Brain microvascular endothelial cell (primary cell): ENCODE data around the gene ZNF689.

Experiments
- DNase-seq: peaks from one replicate; pipeline ENCODE4 v3.0.0-alpha.2; 2020
- H3K27ac ChIP-seq: fragments of 250-450 bp; sonication (Bioruptor Pico); 2 replicates; pipeline ENCODE4 v1.5.1; 2020; ENCODE audit warnings: mild to moderate bottlenecking, moderate library complexity
- H3K27me3 ChIP-seq: fragments of 250-450 bp; sonication (Bioruptor Pico); replicated peaks from 2 replicates; pipeline ENCODE4 v1.5.1; 2020; ENCODE audit warnings: mild to moderate bottlenecking
- H3K36me3 ChIP-seq: fragments of 250-450 bp; sonication (Bioruptor Pico); replicated peaks from 2 replicates; pipeline ENCODE4 v1.5.1; 2020; ENCODE audit warnings: mild to moderate bottlenecking
- H3K4me3 ChIP-seq: 2 replicates; pipeline ENCODE4 v1.5.1; 2011; ENCODE audit warnings: low read depth, mild to moderate bottlenecking, control low read depth, low read length, moderate library complexity
- in situ Hi-C: cut with HindIII; loops from 2 replicates; pipeline ENCODE4 v1.10.0; 2017; ENCODE audit warnings: low sequenced_read_pairs, low pct_ligation_motif_present
- TF ChIP-seq, protein P1 (sequence below): IDR thresholded peaks from 2 replicates; pipeline ENCODE4 v1.5.1; 2011; ENCODE audit warnings: low read depth, mild to moderate bottlenecking, moderate library complexity, low read length, control low read depth, inconsistent platforms; ENCODE audit errors: missing control alignments

ZNF689 gene

DNA sequence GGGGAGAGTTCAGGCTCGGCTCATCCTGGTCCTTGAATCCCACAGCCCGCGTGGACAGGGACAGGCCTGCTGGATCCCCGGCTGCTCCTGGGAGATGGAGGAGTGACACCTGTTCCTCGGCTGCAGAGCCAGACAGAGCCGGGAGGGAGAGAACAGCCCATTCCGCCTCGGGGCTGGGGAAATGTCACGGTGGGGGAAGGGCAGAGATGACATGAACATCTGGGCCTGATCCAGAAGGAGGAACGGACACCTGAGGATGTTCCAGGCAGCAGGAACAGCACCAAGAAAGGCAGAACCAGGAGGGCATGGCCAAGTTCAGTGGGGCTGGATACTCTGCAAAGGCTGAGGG, 54.1 kb downstream of the ZNF689 start:
- in situ Hi-C loops = no loop called here
- H3K27ac ChIP-seq = no peak overlapping the region

DNA sequence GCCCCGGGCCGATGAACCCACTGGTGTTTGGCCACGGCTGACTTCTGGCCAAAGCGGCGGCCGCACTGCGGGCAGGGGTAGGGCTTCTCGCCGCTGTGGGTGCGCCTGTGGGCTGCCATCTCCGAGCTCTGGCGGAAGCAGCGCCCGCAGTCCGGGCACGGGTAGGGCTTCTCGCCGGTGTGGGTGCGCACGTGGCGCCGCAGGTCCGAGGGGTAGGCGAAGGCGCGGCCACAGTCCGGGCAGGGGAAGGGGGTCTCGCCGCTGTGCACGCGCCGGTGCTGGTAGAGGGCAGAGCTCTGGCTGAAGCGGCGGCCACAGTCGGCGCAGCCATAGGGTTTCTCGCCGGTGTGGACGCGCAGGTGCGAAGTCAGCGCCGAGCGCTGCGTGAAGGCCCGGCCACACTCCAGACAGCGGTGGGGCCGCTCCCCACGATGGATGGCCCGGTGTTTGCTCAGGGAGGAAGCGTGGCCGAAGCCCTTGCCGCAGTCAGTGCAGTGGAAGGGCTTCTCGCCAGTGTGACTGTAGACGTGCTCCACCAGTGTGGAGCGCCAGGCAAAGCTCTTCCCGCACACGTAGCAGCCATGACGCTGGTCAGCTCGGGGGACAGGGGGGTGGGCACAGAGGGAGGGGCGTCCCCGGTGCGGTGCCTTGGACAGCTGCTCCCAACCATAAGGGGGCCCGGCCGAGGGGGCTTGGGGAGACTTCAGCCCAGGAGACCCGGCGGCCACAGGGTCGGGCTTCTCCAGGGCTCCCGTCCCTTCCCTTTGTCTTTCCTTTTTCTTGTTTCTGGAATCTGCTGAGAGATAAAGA, 54.7 kb downstream of the ZNF689 start:
- no peak for DNase-seq
- H3K27me3 ChIP-seq = no peaks in the 10 kb centered on the region
- in situ Hi-C loops = no loop called here
- H3K27ac ChIP-seq = no peak overlapping the region
- H3K4me3 ChIP-seq = no peak overlapping the region
- peaks cover 7% of the 10 kb centered on the region for H3K36me3 ChIP-seq
- TF ChIP-seq, protein P1, sequence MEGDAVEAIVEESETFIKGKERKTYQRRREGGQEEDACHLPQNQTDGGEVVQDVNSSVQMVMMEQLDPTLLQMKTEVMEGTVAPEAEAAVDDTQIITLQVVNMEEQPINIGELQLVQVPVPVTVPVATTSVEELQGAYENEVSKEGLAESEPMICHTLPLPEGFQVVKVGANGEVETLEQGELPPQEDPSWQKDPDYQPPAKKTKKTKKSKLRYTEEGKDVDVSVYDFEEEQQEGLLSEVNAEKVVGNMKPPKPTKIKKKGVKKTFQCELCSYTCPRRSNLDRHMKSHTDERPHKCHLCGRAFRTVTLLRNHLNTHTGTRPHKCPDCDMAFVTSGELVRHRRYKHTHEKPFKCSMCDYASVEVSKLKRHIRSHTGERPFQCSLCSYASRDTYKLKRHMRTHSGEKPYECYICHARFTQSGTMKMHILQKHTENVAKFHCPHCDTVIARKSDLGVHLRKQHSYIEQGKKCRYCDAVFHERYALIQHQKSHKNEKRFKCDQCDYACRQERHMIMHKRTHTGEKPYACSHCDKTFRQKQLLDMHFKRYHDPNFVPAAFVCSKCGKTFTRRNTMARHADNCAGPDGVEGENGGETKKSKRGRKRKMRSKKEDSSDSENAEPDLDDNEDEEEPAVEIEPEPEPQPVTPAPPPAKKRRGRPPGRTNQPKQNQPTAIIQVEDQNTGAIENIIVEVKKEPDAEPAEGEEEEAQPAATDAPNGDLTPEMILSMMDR = no peak

More for the DNA sequence above, 54.1 kb downstream of the ZNF689 start:
- no peak for DNase-seq
- H3K36me3 ChIP-seq = peaks cover 7% of the 10 kb centered on the region
- H3K27me3 ChIP-seq = no peaks in the 10 kb centered on the region
- no peak overlapping the region for H3K4me3 ChIP-seq
- TF ChIP-seq, protein P1 = no peak

DNA sequence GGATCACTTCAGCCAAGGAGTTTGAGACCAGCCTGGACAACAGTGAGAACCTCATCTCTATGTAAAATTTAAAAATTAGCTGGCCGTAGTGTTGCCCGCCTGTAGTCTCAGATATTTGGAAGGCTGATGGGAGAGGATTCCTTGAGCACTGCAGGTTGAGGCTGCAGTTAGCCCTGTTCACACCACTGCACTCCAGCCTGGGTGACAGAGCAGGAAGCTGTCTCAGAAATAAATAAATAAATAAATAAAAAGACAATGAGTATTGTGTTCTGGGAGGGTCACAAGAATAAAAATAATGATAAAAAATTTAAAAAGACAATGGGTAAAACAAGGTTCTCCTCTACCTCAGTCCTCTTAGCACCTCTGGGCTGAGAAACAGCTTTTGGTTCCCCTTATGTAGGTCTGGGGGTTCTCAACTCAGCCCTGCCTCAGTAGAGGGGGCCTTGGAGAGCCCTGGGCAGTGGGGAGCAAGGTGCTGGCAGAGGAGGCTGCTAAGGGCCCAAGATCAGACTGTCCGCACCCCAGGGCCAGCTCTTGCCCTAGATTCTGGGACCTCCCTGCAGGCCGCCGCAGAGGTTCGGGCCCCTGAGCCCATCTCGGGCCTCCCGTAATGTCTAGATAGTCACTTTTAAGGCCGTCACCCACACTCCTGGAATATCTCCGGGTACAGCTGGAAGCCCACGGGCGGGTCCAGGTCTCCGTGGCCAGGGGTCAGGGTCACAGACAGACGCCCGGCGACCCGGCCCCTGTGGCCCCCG, 55.5 kb downstream of the ZNF689 start:
- in situ Hi-C loops = no loop called here

DNA sequence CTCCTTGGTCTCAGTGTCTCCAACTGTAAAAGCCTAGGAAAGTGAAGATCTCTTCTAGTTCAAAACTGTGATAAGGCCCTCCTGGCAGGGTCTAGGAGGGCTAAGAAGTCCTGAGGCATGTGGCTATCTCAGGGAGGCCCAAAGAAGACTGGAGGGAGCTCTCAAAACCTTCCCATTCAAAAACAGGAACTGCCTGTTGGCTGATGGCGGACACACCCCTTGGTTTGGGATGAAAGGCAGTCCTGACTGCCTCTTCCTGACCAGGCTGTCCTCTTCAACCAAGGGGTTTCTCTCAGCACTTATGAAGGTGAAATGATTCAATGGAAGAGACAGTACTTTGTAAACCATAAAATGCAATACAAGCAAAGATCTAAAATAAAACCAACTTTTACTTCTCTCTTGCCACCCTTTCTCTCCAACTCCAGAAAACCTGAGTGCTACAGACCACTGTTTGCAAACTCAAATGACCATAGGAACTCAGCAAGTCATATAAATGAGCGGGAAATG, 56.7 kb downstream of the ZNF689 start:
- Histone ChIP-seq H3K27me3 (no peaks in the 10 kb centered on the region), H3K36me3 (peaks cover 7% of the 10 kb centered on the region), H3K4me3 (no peak overlapping the region), H3K27ac (no peak overlapping the region)
- in situ Hi-C loops = no loop called here
- TF ChIP-seq, protein P1 = no peak
- no peak for DNase-seq

More for the DNA sequence above, 55.5 kb downstream of the ZNF689 start:
- TF ChIP-seq, protein P1 = no peak
- H3K36me3 ChIP-seq = peaks cover 7% of the 10 kb centered on the region
- H3K4me3 ChIP-seq = no peak overlapping the region
- H3K27ac ChIP-seq = no peak overlapping the region
- DNase-seq = no peak
- no peaks in the 10 kb centered on the region for H3K27me3 ChIP-seq

DNA sequence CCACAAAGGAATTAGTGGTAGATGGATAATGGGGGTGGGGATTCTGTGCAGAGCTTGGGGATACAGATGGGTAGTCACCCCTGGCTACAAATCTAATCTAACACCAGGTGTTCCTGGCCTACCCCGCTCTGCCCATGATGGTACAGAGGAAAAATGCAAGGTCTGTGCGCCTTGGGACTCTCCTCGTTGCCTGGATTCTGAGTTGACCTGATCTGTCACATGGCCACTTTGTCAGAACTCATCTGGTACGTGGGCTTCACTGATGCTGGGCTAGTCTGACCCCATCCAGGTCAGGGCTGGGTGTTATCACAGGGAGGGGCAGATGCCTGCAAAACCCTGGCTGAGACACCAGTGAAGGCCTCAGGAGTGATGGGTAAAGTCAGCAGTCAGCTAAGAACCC, 57.2 kb downstream of the ZNF689 start:
- no peak for DNase-seq
- in situ Hi-C loops = no loop called here

More for the DNA sequence above, 57.2 kb downstream of the ZNF689 start:
- no peak overlapping the region for H3K4me3 ChIP-seq
- H3K36me3 ChIP-seq = peaks cover 7% of the 10 kb centered on the region
- H3K27me3 ChIP-seq = no peaks in the 10 kb centered on the region
- no peak overlapping the region for H3K27ac ChIP-seq
- TF ChIP-seq, protein P1 = no peak
